ENCODE measurements around the gene TRIM48. TPM values are rescaled to one million over a fixed set of nuclear protein-coding genes. Genes with fewer than 3 reads are reported as not detected.
"Not testable (repeated sequence)": the region's sequence is repeated elsewhere in the genome, so short reads cannot be mapped to it uniquely, and the experiment has no call there.

The TRIM48 gene, protein sequence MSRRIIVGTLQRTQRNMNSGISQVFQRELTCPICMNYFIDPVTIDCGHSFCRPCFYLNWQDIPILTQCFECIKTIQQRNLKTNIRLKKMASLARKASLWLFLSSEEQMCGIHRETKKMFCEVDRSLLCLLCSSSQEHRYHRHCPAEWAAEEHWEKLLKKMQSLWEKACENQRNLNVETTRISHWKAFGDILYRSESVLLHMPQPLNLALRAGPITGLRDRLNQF
- total RNA-seq, result not detected

DNA sequence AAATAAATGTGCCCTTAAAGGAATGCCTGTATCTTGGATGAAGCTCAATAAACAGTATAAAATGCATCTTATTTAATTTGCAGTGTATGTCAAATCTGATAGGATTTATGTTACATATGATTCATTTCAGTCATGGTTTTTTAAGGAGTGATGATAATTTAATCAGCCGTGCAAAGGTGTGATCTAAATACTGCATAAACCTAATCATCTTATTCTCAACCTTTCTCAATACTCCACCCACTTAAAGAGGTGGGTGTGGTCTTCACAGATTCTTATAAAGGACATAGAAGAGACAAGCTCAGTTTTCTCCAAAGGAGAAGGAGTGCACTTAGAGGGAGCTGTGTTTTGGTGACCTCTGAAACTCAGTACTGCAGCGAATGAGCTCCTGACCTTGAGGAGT is at the start of gene TRIM48:
Gene TRIM48, plus strand, starts transcription at position 301 of the 400 bp plus-strand sequence. CDS start 113 bp downstream, outside the sequence.
- CTCF ChIA-PET, POLR2A ChIA-PET: not testable (repeated sequence)

DNA sequence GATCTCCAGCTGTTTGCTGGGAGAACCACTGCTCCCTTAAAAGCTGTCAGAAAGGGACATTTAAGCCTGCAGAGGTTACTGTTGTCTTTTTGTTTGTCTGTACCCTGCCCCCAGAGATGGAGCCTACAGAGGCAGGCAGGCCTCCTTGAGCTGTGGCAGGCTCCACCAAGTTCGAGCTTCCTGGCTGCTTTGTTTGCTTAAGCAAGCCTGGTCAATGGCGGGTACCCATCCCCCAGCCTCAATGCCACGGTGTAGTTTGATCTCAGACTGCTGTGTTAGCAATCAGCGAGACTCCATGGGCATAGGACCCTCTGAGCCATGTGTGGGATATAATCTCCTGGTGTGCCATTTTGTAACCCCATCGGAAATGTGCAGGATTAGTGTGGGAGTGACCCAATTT is 23.6 kb upstream of the TRIM48 start:
- POLR2A ChIA-PET, CTCF ChIA-PET: not testable (repeated sequence)

DNA sequence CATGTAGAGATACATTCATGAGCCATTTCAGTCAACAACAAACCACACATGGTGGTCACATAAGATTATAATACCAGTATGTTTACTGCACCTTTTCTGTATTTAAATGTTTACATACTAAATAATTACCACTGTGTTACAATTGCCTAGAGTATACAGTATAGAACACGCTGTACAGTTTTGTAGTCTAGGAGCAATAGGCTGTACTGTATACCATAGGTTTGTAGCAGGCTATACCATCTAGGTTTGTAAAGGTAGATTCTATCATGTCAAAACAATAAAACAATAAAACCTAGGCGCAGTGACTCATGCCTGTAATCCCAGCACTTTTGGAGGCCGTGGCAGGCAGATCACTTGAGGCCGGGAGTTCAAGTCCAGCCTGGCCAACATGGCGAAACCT is 1.1 kb downstream of the TRIM48 start:
- CTCF ChIA-PET, result no interaction called here

More for the DNA sequence above, 1.1 kb downstream of the TRIM48 start:
- POLR2A ChIA-PET, result no interaction called here

Other genes starting within 250 kb of the TRIM48 start
- not detected for gene OR4A16, start 81.0 kb downstream of the TRIM48 start, total RNA-seq
- not detected for gene OR4A15, start 105.8 kb downstream of the TRIM48 start, total RNA-seq